Stimulated activated CD8-positive, alpha-beta memory T cell treated with anti-CD3 and anti-CD28 coated beads, Interleukin-12 subunit alpha, Interleukin-12 subunit beta, amount 100 ng/mL, for 4 hours (primary cell): ENCODE measurements around the gene ARL8B.
"Not testable (repeated sequence)": the region's sequence is repeated elsewhere in the genome, so short reads cannot be mapped to it uniquely, and the experiment has no call there.

Experiments
- DNase-seq: peaks from one replicate; pipeline ENCODE4 v3.0.0-alpha.2; 2020; ENCODE audit warnings: low read depth

Gene ARL8B

DNA sequence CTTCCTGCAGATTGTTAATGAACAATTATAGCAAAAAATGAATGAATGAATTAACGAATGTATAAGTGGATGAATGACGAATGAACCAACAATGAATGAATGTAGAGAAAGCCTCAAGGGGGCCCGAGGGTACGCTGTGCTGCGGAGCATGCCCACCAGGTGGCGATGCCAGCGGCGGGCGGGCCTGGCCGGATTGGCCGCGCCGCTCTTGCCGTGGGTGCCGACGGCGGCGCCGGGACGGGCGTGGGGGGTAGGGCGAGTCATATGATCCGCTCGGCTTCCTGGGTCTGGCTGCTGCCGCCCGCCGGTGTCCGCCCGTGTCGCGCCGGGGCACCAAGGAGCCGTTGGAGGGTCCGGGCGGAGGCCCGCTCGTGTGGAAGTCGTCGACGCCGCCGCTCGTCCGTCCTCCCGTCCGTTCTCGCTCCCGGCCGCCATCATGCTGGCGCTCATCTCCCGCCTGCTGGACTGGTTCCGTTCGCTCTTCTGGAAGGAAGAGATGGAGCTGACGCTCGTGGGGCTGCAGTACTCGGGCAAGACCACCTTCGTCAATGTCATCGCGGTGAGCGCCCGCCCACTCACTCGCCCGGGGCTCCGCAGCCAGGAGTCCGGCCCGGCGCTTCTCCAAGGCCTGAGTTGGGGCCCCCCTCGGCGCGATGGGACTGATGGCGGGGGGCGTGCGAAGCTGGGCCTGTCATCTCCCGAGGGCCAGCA, at the start of gene ARL8B:
Gene ARL8B (plus strand): TSS at position 263 of the 711 bp plus-strand sequence. CDS start 174 bp downstream, at position 437.
- DNase-seq, result peak; percentile 86

DNA sequence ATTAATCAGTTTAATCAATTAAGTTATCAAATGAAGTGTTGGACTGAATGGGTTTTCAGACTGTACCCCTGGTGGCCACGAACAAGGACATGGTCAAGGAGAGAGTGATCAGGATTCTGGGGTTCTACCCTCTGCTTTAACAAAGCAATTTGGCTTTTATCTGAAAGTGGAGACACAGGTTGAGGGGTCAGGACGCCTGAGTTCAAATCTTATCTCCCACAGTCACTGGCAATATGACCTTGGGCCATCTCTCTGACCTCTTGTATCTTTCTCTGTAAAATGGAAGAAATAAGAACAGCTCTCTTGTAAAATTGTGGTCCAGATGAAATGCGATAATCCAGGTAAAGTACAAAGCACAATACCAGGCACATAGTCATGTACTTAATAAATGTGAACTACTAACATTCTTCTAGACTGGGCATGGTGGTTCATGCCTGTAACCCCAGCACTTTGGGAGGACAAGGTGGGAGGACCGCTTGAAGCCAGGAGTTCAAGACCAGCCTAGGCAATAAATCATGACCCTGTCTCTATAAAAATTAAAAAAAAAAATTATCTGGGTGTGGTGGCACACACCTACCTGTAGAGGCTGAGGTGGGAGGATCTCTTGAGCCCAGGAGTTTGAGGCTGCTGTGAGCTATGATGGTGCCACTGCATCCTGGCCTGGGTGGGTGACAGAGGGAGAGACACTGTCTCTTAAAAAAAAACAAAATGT, 48.6 kb upstream of the ARL8B start:
- no peak for DNase-seq

DNA sequence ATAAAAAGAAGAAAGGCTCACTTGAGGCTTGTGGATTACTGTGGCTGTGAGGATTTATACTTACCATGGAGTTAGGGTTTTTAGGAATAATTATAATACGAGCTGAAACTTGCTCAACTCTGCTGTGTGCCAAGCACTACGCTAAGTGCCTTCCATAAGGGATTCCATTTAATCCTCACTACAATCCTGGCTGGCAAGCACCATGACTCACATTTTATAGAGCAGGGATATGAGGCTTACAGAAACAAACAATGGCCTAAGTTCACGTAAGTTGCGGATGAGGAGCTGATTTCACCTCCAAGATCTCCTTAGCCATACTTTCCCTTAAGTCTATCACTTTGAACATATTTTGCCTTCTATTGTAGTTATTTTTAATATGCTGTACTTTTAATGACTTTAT, 43.9 kb upstream of the ARL8B start:
- no peak for DNase-seq

DNA sequence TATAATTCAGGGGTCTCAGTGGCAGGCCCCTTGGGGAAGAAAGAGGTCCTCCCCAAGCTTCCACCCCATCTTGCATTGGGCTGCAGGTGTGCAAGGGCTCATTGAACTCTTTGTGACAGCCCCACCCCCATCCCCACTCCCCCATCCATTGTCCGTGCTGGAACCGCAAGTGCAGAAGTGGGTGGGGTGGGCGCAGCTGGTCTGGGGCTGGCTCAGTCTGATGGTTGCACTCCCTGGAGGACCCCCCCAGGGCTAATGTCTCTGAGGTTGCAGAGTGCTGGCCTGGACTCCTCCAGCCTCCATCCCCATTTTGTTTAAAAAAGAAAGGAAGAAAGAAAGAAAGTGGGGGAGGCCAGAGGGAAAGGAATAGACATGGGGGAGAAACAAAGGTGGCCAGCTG, 42.3 kb upstream of the ARL8B start:
- DNase-seq, result no peak

DNA sequence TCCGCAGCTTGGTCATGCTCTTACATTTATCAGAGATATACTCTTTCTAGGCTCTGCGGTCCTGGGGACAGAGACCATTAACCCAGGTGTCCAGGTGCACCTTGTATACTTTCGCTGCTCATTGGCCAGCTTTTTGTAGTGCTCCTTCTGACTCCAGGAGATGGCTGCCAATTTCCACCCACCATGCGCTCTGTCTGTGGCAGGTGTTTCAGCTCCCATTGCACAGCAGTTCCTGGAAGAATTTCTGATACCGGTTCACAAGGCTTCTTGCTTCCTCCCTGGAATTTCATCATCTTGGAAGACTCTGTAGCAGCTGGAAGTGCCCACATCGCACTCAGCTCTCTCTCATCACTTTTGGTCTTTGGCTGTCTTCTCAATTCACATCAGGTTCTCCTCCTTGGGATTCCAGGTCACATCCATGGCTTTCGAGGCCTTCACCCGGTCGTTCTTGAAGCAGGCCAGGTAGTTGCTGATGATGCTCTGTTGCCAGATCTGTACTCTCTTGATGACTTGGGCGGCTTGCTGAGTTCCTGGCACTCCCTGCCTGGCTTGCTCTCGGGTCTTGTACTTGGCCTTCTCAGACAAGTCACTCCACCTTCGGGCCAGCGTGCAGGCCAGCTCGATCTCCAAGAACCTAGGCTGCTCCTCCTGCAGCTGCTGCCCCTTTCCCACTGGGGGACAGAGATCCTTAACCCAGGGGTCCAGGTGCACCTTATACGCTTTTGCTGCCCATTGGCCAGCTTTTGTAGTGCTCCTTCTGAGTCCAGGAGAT, 41.1 kb upstream of the ARL8B start:
- no peak for DNase-seq

DNA sequence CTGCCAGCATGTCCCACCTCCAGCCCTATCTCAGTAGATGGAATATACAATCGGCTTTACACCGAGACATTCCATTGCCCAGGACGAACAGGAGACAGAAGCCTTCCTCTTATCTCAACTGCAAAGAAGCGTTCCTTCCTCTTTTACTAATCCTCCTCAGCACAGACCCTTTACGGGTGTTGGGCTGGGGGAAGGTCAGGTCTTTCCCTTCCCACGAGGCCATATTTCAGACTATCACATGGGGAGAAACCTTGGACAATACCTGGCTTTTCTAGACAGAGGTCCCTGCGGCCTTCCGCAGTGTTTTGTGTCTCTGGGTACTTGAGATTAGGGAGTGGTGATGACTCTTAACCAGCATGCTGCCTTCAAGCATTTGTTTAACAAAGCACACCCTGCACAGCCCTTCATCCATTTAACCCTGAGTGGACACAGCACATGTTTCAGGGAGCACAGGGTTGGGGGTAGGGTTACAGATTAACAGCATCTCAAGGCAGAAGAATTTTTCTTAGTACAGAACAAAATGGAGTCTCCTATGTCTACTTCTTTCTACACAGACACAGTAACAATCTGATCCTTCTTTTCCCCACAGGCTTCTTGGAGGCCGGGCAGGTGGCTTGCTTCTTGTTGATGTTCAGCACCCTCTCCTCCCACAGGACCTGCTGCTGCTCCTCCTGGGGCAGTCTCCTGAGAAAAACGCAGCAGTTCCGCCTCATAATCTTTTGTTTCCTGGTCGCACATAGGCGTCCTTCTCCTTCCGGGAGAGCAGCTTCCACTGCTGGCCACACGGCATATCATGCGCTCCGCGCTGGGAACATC, 39.9 kb upstream of the ARL8B start:
- not testable (repeated sequence) for DNase-seq

DNA sequence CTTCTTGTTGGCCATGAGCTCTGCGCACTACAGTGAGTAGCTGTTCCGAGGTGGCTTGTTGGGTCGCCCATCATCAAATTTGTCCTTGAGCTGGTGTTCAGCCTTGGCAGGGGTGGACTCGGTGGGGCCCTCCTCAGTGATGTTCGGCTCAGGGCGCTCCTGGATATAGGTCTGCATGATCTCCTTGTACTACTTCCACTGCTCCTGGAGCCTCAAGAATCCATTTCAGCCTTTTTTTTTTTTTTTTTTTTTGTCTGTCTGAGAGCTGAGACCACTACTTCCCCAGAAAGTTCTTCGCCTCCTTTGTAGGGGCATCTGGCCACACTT, 39.3 kb upstream of the ARL8B start:
- no peak for DNase-seq

DNA sequence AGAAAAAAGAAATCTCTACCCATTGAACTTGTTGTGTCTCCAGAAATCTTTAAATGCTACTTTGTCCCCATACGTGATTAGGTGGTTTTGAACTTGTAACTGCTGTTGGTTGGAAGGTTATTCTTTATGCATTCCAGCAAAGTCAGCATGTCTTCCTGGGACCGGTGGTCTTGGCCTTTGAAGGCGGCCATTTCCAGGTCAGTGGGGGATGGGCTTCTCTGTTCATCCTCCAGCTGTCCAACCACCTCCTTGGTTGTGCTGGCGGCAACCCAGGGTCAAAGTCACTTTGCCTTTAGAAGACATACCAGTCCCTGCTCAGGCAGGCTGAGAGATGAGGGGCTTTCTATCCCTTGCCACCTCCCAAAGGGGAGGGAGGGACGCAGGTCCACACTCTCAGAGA, 37.9 kb upstream of the ARL8B start:
- DNase-seq, result no peak

DNA sequence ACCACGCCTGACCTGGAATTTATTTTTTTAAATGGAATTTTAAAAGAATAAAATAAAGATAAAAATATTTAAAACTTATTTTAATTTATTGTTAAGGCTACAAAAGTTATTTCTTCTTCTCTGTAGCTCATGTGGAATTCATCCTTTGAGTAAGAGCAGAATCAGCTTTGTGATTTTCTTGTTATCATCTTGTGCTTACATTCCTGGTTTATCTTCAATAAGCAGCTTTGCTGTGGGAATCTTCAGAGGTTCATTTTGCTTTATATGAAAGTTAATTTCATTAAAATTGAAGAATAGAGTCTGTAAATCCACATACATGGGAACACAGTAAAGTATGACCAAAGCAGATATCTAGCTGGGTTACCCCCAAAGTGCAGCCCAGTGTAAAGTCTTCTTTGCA, 35.4 kb upstream of the ARL8B start:
- DNase-seq, result no peak

DNA sequence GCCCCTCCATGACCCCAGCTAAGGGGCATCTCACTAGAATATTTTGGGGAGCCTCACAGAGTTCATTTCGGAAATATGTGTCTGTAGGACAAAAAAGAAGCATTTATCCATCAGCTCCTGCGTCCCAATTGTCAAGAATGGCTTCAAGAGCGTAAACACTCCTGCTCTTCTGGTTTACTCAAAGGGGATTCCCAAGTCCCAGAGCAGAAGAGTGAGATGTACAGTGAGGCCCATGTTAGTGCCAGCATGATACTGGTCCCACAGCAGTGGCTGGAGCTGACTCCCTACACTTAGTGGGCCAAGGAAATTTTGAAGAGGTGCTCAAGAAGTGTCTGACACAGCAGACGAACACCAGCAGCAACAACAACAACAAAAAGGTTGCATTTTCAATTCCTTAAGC, 34.9 kb upstream of the ARL8B start:
- no peak for DNase-seq

DNA sequence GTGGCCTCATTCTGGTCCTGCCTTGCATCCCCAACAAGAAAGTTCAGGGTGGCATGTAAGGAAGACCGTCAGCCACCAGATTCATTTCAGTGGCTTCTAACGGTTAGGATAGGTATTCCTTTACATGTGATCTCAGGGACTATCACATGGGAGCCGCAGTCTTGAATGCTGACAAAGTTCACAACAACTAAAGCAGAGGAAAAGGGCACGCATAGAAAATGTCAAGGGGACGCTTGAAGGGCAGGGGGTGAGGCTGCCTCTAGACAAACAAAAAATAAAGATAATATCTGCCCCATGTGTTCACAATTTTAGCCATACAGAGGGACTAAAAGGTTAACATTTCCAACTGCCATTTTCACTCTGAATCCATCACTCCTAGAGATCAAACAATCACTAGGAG, 31.9 kb upstream of the ARL8B start:
- DNase-seq, result no peak

DNA sequence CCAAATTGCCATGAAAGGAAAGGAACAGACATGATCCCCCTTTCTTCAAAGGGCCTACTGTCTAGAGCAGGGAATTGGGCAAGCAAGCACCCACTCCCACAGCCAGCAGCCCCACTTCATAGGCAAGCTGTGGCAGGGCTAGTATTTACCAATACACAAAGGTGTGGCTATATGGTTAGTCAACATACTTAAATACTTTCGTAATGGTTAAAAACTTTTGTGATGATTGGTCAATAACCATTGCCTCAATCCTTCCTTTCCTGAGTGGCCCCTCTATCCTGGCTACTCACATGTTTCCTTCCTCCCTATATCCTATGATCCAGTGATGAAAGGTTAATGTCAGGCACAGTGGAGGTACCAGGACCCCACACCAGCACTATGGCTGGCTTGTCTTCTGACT, 30.1 kb upstream of the ARL8B start:
- no peak for DNase-seq

DNA sequence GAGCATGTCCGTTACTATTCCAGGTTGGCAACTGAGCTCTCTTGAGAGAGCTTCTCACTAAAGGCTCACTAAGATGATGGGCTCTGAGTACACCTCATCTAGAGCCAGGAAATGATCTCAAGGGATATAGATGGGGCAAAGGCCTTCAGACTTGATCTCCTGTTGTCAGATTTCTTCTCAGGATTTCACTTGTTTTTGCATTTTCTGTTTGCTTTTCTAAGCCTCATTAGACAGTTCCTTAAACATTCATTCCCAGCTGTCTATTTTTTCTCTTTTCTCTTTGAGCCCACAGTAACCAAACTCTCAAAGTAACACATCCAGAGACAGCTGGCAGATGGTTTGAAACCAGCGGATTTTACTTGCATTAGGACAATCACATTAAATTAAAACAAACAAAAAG, 28.4 kb upstream of the ARL8B start:
- DNase-seq, result no peak

DNA sequence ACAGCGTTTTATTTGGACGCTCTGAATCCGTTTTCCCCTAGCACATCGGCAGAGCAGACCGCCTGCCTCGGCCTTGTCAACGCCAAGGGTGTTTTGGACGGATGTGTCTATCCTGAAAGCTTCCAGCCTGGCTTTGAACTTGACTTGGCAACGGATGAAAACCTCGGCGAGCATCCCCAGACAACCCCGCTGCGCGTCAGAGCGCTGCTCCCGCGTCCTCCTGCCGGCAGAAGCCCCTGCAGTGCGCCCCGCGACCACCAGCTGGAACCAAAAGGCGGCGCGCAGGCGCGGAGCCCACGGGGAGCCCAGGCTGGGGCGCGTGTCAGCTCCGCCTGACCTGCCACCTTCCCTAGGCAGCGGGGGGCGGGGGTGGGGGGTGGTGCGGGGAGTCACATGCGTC, 26.2 kb upstream of the ARL8B start:
- no peak for DNase-seq

DNA sequence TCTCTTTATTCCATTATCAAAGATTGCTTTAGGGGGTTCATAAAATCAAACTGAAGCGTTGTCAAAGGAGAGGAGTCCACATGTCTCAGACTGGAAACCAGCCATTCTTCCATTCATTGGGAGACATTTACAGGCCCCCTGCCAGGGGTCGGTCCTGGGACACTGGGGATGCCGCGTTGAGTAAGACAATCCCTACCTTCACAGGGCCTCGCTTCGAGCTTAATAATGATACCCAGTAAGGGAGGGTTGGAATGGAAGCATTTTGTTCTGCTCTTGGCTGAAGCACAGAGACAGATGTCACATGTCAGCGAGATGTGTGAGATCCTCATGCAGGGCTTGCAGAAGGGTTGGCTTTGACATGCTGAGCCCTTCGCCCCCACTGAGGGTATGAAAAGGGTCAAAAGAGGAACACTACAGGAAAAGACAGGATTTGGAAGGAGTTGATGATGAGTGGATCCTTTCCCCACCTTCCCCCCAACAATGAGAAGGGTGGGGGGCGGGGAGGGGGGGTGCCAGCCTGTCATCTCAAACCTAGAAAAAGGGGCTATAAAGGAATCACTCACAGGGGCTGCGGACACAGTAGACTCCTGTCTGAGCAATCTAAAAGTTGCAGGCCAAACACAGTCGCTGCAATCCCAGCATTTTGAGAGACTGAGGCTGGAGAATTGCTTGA, 25.6 kb upstream of the ARL8B start:
- DNase-seq, result no peak

DNA sequence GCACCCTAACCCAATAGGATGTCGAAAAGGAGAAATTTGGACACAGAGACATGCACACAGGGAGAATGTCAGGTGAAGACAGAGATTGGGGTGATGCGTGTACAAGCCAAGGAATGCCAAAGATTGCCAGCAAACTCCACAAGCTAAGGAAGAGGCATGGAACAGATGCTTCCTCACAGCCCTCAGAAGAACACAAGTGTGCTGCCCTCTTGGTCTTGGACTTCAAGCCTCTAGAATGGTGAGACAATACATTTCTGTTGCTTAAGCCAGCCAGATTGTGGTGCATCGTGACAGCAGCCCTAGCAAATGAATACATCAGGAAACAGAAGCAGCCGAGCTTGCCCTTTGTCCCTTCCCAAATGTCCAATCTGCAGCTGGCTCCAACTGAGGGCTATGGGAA, 23.7 kb upstream of the ARL8B start:
- no peak for DNase-seq

DNA sequence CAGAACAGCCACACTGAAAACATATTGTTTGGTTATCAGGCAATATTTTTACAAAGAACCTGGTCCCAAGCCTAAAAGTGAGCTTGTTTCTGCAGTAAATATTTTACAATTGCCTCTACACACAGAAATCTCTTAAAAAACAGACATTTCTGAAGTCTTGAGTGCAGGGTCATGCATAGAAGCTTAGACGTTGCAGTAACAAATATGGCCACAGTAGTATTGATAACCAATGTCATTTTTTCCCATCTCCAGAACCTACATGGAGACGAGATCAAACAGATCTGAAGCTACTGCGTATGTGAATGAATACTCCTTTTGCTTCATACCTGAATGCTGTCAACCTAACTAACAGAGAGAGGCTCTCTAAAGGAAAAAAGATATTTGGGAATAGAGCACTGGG, 19.6 kb upstream of the ARL8B start:
- no peak for DNase-seq

DNA sequence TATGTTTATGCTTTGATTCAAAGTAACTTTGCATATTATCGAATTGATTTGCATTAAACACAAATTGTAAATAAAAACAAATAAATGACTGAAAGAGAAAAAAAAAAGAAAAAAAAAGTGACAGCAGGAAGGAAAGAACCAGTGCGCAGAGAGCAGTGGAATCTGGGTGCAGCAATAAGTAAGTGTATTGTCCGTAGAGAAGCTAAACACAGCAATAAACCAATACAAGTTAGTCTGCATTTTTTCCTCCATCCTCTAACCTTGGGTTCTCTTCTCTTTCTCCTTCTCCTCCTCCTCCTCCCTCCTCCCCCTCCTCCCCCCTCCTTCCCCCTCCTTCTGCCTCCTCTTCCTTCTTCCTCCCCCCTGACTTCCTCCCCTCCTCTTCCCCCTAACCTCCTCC, 18.3 kb upstream of the ARL8B start:
- no peak for DNase-seq

DNA sequence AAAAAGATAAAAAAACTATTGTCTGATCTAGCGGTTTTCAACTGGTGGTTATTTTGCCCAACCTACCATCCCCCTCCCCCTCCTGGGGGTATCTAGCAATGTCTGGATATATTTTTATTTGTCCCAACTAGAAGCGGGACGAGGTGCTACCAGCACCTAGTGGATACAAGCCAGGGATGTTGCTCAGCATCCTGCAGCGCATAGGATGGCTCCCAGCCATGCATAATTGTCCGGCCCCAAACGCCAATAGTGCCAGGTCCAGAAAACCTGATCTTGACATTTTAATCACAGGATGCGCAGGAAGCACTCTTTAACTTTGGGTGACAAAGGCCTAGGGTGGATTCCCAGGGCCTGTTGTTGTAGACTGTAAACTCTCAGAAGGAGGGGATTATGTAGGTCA, 17.0 kb upstream of the ARL8B start:
- DNase-seq, result no peak

DNA sequence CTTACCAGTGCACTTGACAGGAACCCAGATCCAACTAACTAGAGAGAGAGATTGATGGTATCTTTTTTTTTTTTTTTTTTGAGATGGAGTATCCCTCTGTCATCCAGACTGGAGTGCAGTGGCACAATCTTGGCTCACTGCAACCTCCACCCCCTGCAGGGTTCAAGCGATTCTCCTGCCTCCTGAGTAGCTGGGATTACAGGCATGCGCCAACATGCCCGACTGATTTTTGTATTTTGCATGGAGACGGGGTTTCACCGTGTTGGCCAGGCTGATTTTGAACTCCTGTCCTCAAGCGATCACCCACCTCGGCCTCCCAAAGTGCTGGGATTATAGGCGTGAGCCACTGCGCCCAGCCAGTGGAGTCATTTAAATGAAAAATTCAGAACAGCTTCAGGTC, 15.7 kb upstream of the ARL8B start:
- not testable (repeated sequence) for DNase-seq

DNA sequence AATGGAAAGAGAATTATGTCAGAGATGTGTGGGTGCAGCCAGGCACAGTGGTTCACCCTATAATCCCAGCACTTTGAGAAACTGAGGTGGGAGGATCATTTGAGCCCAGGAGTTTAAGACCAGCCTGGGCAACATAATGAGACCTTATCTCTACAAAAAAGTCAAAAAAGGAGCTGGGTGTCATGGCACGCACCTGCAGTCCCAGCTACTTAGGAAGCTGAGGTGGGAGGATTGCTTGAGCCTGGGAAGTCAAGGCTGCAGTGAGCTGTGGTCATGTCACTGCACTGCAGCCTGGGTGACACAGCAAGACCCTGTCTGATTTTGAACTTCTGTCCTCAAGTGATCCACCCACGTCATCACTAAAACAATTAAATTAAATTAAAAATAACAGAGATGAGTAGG, 15.2 kb upstream of the ARL8B start:
- DNase-seq, result not testable (repeated sequence)

DNA sequence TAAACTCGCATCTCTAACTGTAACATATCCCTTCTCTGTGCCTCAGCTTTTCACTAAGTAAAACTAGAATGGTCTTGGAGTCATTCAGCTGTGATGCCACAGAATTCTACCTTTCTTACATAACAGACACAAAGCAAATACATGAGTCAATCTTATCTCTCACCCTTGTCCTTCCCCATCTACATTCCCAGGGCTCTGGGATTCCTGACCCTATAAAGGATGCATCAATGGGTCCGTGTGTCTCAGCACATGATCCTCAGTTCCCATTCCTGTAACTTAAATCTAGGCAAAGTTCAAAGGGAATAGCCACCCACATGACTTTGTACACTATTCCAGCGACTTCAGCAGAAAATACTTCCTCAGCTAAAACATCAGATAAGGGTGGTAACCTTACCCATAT, 11.8 kb upstream of the ARL8B start:
- no peak for DNase-seq
